Activated naive CD4-positive, alpha-beta T cell treated with anti-CD3 and anti-CD28 coated beads for 36 hours (primary cell): ENCODE data around the gene COA1. TPM values are rescaled to one million over a fixed set of nuclear protein-coding genes. Genes with fewer than 3 reads are reported as not detected.

Experiments used
- CTCF ChIA-PET: fragments of 350-600 bp; sonication (Branson Sonifier 250); formaldehyde crosslinking; loops from one replicate; lab custom pipeline; 2021; ENCODE audit warnings: antibody characterized with exemption; lab: Charles Lee
- DNase-seq: peaks from one replicate; pipeline ENCODE4 v3.0.0-alpha.2; 2020
- H3K27ac Mint-ChIP-seq: one replicate; pipeline ENCODE4 v1.8.0; 2021; ENCODE audit warnings: mild to moderate bottlenecking, mixed read lengths
- H3K27me3 Mint-ChIP-seq: one replicate; pipeline ENCODE4 v1.8.0; 2021; ENCODE audit warnings: low read depth, mixed read lengths
- H3K36me3 Mint-ChIP-seq: one replicate; pipeline ENCODE4 v1.8.0; 2021; ENCODE audit warnings: low read depth, mixed read lengths
- H3K4me1 Mint-ChIP-seq: one replicate; pipeline ENCODE4 v1.8.0; 2021; ENCODE audit warnings: low read depth, mixed read lengths
- H3K4me3 Mint-ChIP-seq: one replicate; pipeline ENCODE4 v1.8.0; 2021; ENCODE audit warnings: mild to moderate bottlenecking, moderate library complexity, mixed read lengths
- H3K9me3 Mint-ChIP-seq: one replicate; pipeline ENCODE4 v1.8.0; 2021; ENCODE audit warnings: mixed read lengths
- intact Hi-C: fragments of 100-400 bp; cut with micrococcal nuclease; formaldehyde crosslinking; loops from one replicate; pipeline ENCODE4 v1.15.1; 2023
- total RNA-seq, 2 experiments: library from RNA; stranded (reverse); gene quantifications; one replicate each; pipeline ENCODE4 v1.2.3, GENCODE V29; 2021

Gene COA1
- total RNA-seq, 2 experiments from 2014 or later = 85.9 to 87.2 TPM

- intact Hi-C loops = loop anchor here (5.0 kb wide), 2 partner anchors 345 to 1765 kb away; no protein-coding TSS in a partner anchor
- peaks cover 94% of the 10 kb centered on the region for H3K4me1 Mint-ChIP-seq
Observed at GRCh38 chr7:43647339-43647672, 82.0 kb downstream of the COA1 start.

GRCh38 chr7:43646603-43647338, 82.6 kb downstream of the COA1 start:
- intact Hi-C loops = loop anchor here (5.0 kb wide), 2 partner anchors 344 to 1764 kb away; no protein-coding TSS in a partner anchor
- no peaks in the 10 kb centered on the region for H3K9me3 Mint-ChIP-seq
- CTCF ChIA-PET = interaction anchor here (0.9 to 10.7 kb wide), 4 partner anchors 9 to 60 kb away, joined by 3 to 172 read pairs (median 4); partner anchors contain the start of gene STK17A
- no peaks in the 10 kb centered on the region for H3K27me3 Mint-ChIP-seq
- no peak overlapping the region for H3K4me3 Mint-ChIP-seq
- H3K36me3 Mint-ChIP-seq = peaks cover 48% of the 10 kb centered on the region
- H3K4me1 Mint-ChIP-seq = peaks cover 93% of the 10 kb centered on the region
- H3K27ac Mint-ChIP-seq = peak overlapping the region; percentile 98
- DNase-seq = no peak

More at GRCh38 chr7:43647339-43647672, 82.0 kb downstream of the COA1 start:
- Mint-ChIP-seq H3K9me3 (no peaks in the 10 kb centered on the region), H3K36me3 (peaks cover 46% of the 10 kb centered on the region), H3K4me3 (no peak overlapping the region), H3K27me3 (no peaks in the 10 kb centered on the region), H3K27ac (peak overlapping the region; percentile 98)
- CTCF ChIA-PET = interaction anchor here (0.8 to 10.7 kb wide), 10 partner anchors 7 to 99 kb away, joined by 3 to 172 read pairs (median 4); partner anchors contain the start of gene STK17A
- DNase-seq = no peak

DNA sequence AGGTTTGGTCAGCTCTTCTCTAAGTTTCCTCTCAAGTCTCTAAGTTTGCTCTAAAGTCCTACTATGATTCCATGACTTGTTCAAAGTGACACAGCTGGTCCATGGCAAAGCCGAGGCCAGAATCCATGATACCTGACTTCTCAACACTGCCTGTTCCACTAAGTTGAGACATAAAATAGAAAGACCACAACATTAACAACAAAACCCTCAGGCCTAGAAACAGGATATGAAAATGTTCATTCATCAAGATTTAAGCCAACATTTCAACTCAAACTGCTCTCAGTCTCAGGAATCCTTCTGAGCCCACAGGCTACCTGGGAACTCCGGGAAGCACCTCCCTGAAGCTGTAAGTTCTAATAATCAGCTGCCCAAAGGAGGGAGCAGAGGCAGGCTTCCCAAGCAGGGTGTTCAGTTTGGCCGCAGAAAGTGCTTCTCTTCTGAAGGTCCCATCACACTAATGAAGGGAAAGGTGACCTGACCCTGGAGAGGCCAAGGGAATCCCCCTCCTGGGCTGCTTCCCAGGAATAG, 83.6 kb downstream of the COA1 start:
- CTCF ChIA-PET = interaction anchor here (0.8 to 10.7 kb wide), 7 partner anchors 16 to 59 kb away, joined by 3 to 172 read pairs (median 4); partner anchors contain the start of gene STK17A
- no peaks in the 10 kb centered on the region for H3K27me3 Mint-ChIP-seq
- no peak overlapping the region for H3K4me3 Mint-ChIP-seq
- peaks cover 49% of the 10 kb centered on the region for H3K36me3 Mint-ChIP-seq
- no peaks in the 10 kb centered on the region for H3K9me3 Mint-ChIP-seq
- intact Hi-C loops = loop anchor here (5.0 kb wide), 2 partner anchors 343 to 1763 kb away; no protein-coding TSS in a partner anchor
- peaks cover 90% of the 10 kb centered on the region for H3K4me1 Mint-ChIP-seq
- no peak for DNase-seq
- H3K27ac Mint-ChIP-seq = peak overlapping the region; percentile 6

- peaks cover 91% of the 10 kb centered on the region for H3K4me1 Mint-ChIP-seq
- H3K27me3 Mint-ChIP-seq = no peaks in the 10 kb centered on the region
- H3K36me3 Mint-ChIP-seq = peaks cover 60% of the 10 kb centered on the region
- DNase-seq = no peak
- intact Hi-C loops = no loop called here
- H3K27ac Mint-ChIP-seq = peak overlapping the region; percentile 53
- no peak overlapping the region for H3K4me3 Mint-ChIP-seq
- H3K9me3 Mint-ChIP-seq = no peaks in the 10 kb centered on the region
- CTCF ChIA-PET = interaction anchor here (2.4 to 10.7 kb wide), 2 partner anchors 56 to 57 kb away, joined by 14 to 172 read pairs; partner anchors contain the start of gene STK17A
Observed at GRCh38 chr7:43643846-43644245, 85.5 kb downstream of the COA1 start.

DNA sequence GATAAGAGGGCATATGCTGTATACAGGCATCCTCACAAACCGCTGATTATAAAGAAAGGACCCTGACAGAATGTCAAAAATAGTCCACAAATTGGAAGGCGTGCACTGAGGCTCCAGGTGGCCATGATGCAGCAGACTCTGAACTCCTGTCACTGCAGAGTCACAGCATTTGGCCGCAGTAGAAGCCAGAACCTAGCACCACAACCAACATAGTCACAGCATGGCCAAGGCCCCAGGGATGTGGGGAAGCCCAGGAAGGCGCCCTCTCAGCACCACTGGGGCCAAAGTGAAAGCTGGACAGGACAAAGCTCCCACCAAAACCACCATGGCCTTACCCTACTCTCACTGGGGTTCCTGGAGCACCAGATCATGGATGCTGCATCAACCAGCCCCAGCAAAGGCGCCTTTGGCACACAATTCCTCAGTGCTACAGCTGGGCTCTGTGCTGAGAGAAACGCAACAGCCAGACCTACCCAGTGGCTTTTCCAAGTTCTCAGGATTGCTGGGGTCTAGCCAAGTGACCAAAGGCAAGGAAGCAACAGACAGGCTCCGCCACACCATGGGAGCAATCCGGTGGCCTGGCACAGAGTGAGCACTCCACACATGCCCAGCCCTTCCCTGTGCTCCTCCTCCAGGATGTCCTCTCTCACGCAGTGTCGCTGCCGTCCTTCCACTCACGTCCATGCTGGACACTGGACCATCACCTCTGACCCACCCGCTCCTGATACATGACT, 86.3 kb downstream of the COA1 start:
- no peaks in the 10 kb centered on the region for H3K27me3 Mint-ChIP-seq
- peaks cover 90% of the 10 kb centered on the region for H3K4me1 Mint-ChIP-seq

GRCh38 chr7:43640679-43641078, 88.6 kb downstream of the COA1 start:
- H3K36me3 Mint-ChIP-seq = peaks cover 66% of the 10 kb centered on the region
- CTCF ChIA-PET = interaction anchor here (0.6 to 3.1 kb wide), 8 partner anchors 12 to 200 kb away, joined by 3 to 22 read pairs (median 3); partner anchors contain the start of gene STK17A
- no peaks in the 10 kb centered on the region for H3K9me3 Mint-ChIP-seq
- peaks cover 88% of the 10 kb centered on the region for H3K4me1 Mint-ChIP-seq
- H3K4me3 Mint-ChIP-seq = no peak overlapping the region
- no peak for DNase-seq
- intact Hi-C loops = no loop called here
- H3K27me3 Mint-ChIP-seq = no peaks in the 10 kb centered on the region
- peak overlapping the region; percentile 47 for H3K27ac Mint-ChIP-seq

More for the DNA sequence above, 86.3 kb downstream of the COA1 start:
- Mint-ChIP-seq H3K36me3 (peaks cover 61% of the 10 kb centered on the region), H3K4me3 (no peak overlapping the region), H3K9me3 (no peaks in the 10 kb centered on the region), H3K27ac (peak overlapping the region; percentile 51)
- no peak for DNase-seq
- CTCF ChIA-PET = interaction anchor here (2.4 kb wide), 1 partner anchor 57 kb away, joined by 14 read pairs; no protein-coding TSS in a partner anchor
- intact Hi-C loops = no loop called here

GRCh38 chr7:43639858-43640491, 89.3 kb downstream of the COA1 start:
- no peak for DNase-seq
- CTCF ChIA-PET = interaction anchor here (0.6 to 3.1 kb wide), 6 partner anchors 8 to 83 kb away, joined by 3 to 22 read pairs (median 3); partner anchors contain the start of gene STK17A
- Mint-ChIP-seq H3K4me1 (peaks cover 83% of the 10 kb centered on the region), H3K27me3 (no peaks in the 10 kb centered on the region), H3K27ac (peak overlapping the region; percentile 65), H3K9me3 (no peaks in the 10 kb centered on the region), H3K4me3 (no peak overlapping the region), H3K36me3 (peaks cover 61% of the 10 kb centered on the region)
- intact Hi-C loops = loop anchor here (1.0 kb wide), 1 partner anchor 9 kb away; no protein-coding TSS in a partner anchor

DNA sequence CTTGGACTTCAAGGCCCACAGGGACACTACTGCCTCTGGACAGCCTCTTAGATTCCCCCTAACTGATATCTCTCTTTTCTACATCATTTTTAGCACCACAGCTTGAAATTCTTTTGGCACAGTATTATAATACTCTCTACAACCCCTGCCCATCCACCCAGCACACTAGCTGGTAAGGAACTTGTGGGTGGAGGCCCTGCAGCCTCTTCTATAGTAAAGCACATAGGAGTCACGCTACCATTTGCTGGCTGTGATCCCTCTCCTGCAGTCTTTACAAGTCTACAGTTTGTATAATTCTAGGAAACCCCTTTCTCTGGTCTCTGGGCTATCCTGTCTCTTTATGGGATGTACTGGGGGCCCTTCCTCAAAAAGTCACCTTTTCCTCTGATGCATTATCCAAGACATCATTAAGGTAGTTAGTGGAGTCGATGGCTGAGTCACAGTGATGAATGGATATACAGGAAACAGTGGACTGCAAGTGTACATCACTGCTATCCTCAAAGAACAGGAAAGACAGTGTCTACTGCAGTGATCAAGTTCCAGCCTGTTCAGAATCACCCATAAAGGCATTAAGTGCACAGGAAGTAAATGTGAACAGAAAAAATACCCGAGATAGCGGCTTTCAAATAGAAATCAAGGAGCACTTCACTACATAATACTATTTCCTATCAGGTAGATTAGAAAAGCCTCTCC, 92.1 kb downstream of the COA1 start:
- peak; percentile 40 for DNase-seq
- intact Hi-C loops = loop anchor here (1.0 to 2.0 kb wide), 2 partner anchors 24 to 53 kb away; no protein-coding TSS in a partner anchor
- H3K36me3 Mint-ChIP-seq = peaks cover 59% of the 10 kb centered on the region
- H3K27me3 Mint-ChIP-seq = no peaks in the 10 kb centered on the region
- CTCF ChIA-PET = interaction anchor here (1.7 to 3.1 kb wide), 2 partner anchors 55 to 62 kb away, joined by 4 to 22 read pairs; partner anchors contain the start of gene STK17A
- H3K9me3 Mint-ChIP-seq = no peaks in the 10 kb centered on the region
- peak overlapping the region; percentile 87 for H3K27ac Mint-ChIP-seq
- no peak overlapping the region for H3K4me3 Mint-ChIP-seq
- H3K4me1 Mint-ChIP-seq = peaks cover 83% of the 10 kb centered on the region

GRCh38 chr7:43636093-43636492, 93.2 kb downstream of the COA1 start:
- peaks cover 65% of the 10 kb centered on the region for H3K36me3 Mint-ChIP-seq
- H3K4me3 Mint-ChIP-seq = no peak overlapping the region
- H3K4me1 Mint-ChIP-seq = peaks cover 88% of the 10 kb centered on the region
- DNase-seq = no peak
- peak overlapping the region; percentile 66 for H3K27ac Mint-ChIP-seq
- CTCF ChIA-PET = interaction anchor here (1.7 to 3.5 kb wide), 2 partner anchors 54 to 63 kb away, joined by 4 to 14 read pairs; partner anchors contain the start of gene STK17A
- H3K27me3 Mint-ChIP-seq = no peaks in the 10 kb centered on the region
- intact Hi-C loops = loop anchor here (2.0 kb wide), 1 partner anchor 23 kb away; no protein-coding TSS in a partner anchor
- H3K9me3 Mint-ChIP-seq = no peaks in the 10 kb centered on the region

GRCh38 chr7:43634384-43634783, 94.9 kb downstream of the COA1 start:
- no peaks in the 10 kb centered on the region for H3K27me3 Mint-ChIP-seq
- CTCF ChIA-PET = interaction anchor here (0.9 to 3.5 kb wide), 3 partner anchors 51 to 65 kb away, joined by 4 to 14 read pairs (median 5); partner anchors contain the start of gene STK17A
- H3K9me3 Mint-ChIP-seq = no peaks in the 10 kb centered on the region
- intact Hi-C loops = no loop called here
- no peak for DNase-seq
- H3K4me3 Mint-ChIP-seq = no peak overlapping the region
- H3K36me3 Mint-ChIP-seq = peaks cover 58% of the 10 kb centered on the region
- H3K27ac Mint-ChIP-seq = peak overlapping the region; percentile 51
- H3K4me1 Mint-ChIP-seq = peaks cover 83% of the 10 kb centered on the region

GRCh38 chr7:43632746-43633145, 96.6 kb downstream of the COA1 start:
- H3K36me3 Mint-ChIP-seq = peaks cover 66% of the 10 kb centered on the region
- intact Hi-C loops = no loop called here
- H3K9me3 Mint-ChIP-seq = no peaks in the 10 kb centered on the region
- H3K4me1 Mint-ChIP-seq = peaks cover 84% of the 10 kb centered on the region
- peak overlapping the region; percentile 74 for H3K27ac Mint-ChIP-seq
- H3K27me3 Mint-ChIP-seq = no peaks in the 10 kb centered on the region
- CTCF ChIA-PET = interaction anchor here (0.7 to 3.5 kb wide), 3 partner anchors 50 to 80 kb away, joined by 3 to 14 read pairs (median 10); partner anchors contain the start of gene STK17A
- DNase-seq = no peak
- H3K4me3 Mint-ChIP-seq = no peak overlapping the region
